HepG2 (cell line): ENCODE measurements around the gene DNASE2. TPM values are rescaled to one million over a fixed set of nuclear protein-coding genes. Genes with fewer than 3 reads are reported as not detected.

ENCODE experiments used
- AGO2 ChIP-seq: fragments of 200-400 bp; formaldehyde crosslinking; optimal IDR thresholded peaks from 2 replicates; pipeline ENCODE3; 2017; ENCODE audit warnings: mild to moderate bottlenecking, low read depth, low read length, moderate library complexity
- BCL6 ChIP-seq: IDR thresholded peaks from 2 replicates; pipeline ENCODE4 v1.6.1; 2016; ENCODE audit warnings: missing genetic modification reagents, missing compliant biosample characterization
- CAMTA2 ChIP-seq: sonication (generic); formaldehyde crosslinking; IDR thresholded peaks from 2 replicates; pipeline ENCODE4 v1.4.0; 2020; ENCODE audit warnings: mild to moderate bottlenecking, missing genetic modification reagents, borderline replicate concordance
- CCDC6 ChIP-seq: sonication (generic); formaldehyde crosslinking; IDR thresholded peaks from 2 replicates; pipeline ENCODE4 v1.8.1; 2022; ENCODE audit warnings: mild to moderate bottlenecking, missing genetic modification reagents, moderate library complexity
- HOXA9 ChIP-seq: sonication (generic); formaldehyde crosslinking; IDR thresholded peaks from 2 replicates; pipeline ENCODE4 v1.8.1; 2022; ENCODE audit warnings: missing genetic modification reagents, mild to moderate bottlenecking, moderate library complexity, borderline replicate concordance
- IKZF5 ChIP-seq: IDR thresholded peaks from 2 replicates; pipeline ENCODE4 v1.6.1; 2018; ENCODE audit warnings: missing genetic modification reagents, mild to moderate bottlenecking, missing compliant biosample characterization
- KDM2A ChIP-seq: sonication (generic); formaldehyde crosslinking; IDR thresholded peaks from 2 replicates; pipeline ENCODE4 v1.4.0; 2020; ENCODE audit warnings: low read depth, missing genetic modification reagents, borderline replicate concordance
- KLF6 ChIP-seq: IDR thresholded peaks from 2 replicates; pipeline ENCODE4 v1.8.0; 2016; ENCODE audit warnings: missing biosample characterization, missing genetic modification reagents
- NFYB ChIP-seq: sonication (generic); formaldehyde crosslinking; IDR thresholded peaks from 2 replicates; pipeline ENCODE4 v1.4.0; 2020; ENCODE audit warnings: missing genetic modification reagents
- PRDM15 ChIP-seq: sonication (generic); formaldehyde crosslinking; IDR thresholded peaks from 2 replicates; pipeline ENCODE4 v1.4.0; 2020; ENCODE audit warnings: missing genetic modification reagents
- RBAK ChIP-seq: sonication (generic); formaldehyde crosslinking; IDR thresholded peaks from 2 replicates; pipeline ENCODE4 v1.5.1; 2020; ENCODE audit warnings: mild to moderate bottlenecking, missing genetic modification reagents
- RNF2 ChIP-seq: fragments of 450-650 bp; conservative IDR thresholded peaks from 2 replicates; pipeline ENCODE4 v1.6.1; 2016; ENCODE audit warnings: low read depth
- SRSF4 ChIP-seq: fragments of 200-400 bp; formaldehyde crosslinking; IDR thresholded peaks from one replicate; pipeline ENCODE4 v1.6.1; 2018; ENCODE audit warnings: mild to moderate bottlenecking, low read depth, low read length, moderate library complexity; ENCODE audit not compliant: poor library complexity, severe bottlenecking
- SRY ChIP-seq: sonication (generic); formaldehyde crosslinking; IDR thresholded peaks from 2 replicates; pipeline ENCODE4 v1.8.0; 2022; ENCODE audit warnings: mild to moderate bottlenecking, missing genetic modification reagents
- TFDP2 ChIP-seq: sonication (generic); formaldehyde crosslinking; IDR thresholded peaks from 2 replicates; pipeline ENCODE4 v1.4.0; 2020; ENCODE audit warnings: missing genetic modification reagents
- THAP7 ChIP-seq: sonication (generic); formaldehyde crosslinking; IDR thresholded peaks from 2 replicates; pipeline ENCODE4 v1.8.1; 2023; ENCODE audit warnings: mild to moderate bottlenecking, missing genetic modification reagents
- ZNF12 ChIP-seq: sonication (generic); formaldehyde crosslinking; IDR thresholded peaks from 2 replicates; pipeline ENCODE4 v1.5.0; 2020; ENCODE audit warnings: missing genetic modification reagents
- ZNF138 ChIP-seq: sonication (generic); formaldehyde crosslinking; IDR thresholded peaks from 2 replicates; pipeline ENCODE4 v1.5.0; 2020; ENCODE audit warnings: mild to moderate bottlenecking, low read depth, missing genetic modification reagents
- ZNF205 ChIP-seq: IDR thresholded peaks from 2 replicates; pipeline ENCODE4 v1.6.1; 2018; ENCODE audit warnings: missing biosample characterization, missing genetic modification reagents
- ZNF337 ChIP-seq: sonication (generic); formaldehyde crosslinking; IDR thresholded peaks from 2 replicates; pipeline ENCODE4 v1.5.1; 2020; ENCODE audit warnings: missing genetic modification reagents, low read depth, mild to moderate bottlenecking, borderline replicate concordance
- ZNF761 ChIP-seq: sonication (generic); formaldehyde crosslinking; conservative IDR thresholded peaks from 2 replicates; pipeline ENCODE4 v1.4.0; 2020; ENCODE audit warnings: mild to moderate bottlenecking, missing genetic modification reagents
- ZNF782 ChIP-seq: sonication (generic); formaldehyde crosslinking; IDR thresholded peaks from 2 replicates; pipeline ENCODE4 v1.4.0; 2020; ENCODE audit warnings: missing genetic modification reagents, mild to moderate bottlenecking, borderline replicate concordance
- ZSCAN22 ChIP-seq: sonication (generic); formaldehyde crosslinking; IDR thresholded peaks from 2 replicates; pipeline ENCODE4 v1.4.0; 2020; ENCODE audit warnings: mild to moderate bottlenecking, missing genetic modification reagents
- polyA plus RNA-seq, 8 experiments: library from polyadenylated mRNA; depleted of rRNA in 3 of 8; stranded (reverse) in 7 of 8; unstranded in 1 of 8; fragments of >200 nt; fragmentation: Illumina TruSeq in 4 of 8; extraction: Trizol in 4 of 8; gene quantifications; 2 replicates each; pipeline versions ENCODE4 v1.2.1 to v1.2.3, GENCODE V29; 2011 to 2016; ENCODE audit warnings: low read depth in 4 of 8, missing spikeins in 1 of 8, mixed read lengths in 1 of 8; ENCODE audit not compliant: insufficient read depth in 1 of 8
- total RNA-seq, 5 experiments: library from RNA; depleted of rRNA; stranded (reverse); fragments of >200 nt; fragmentation: Illumina TruSeq; extraction: Trizol; gene quantifications; 2 replicates each; pipeline ENCODE4 v1.2.3, GENCODE V29; 2016; ENCODE audit warnings: low read depth in 1 of 5

DNASE2 gene
- total and polyA plus RNA-seq, 2 of the 13 experiments (the other 11 are each of a cell fraction or from before 2014, with no cell fraction given): 7.5 to 16.2 TPM

GRCh38 chr19:12890787-12891552 is 9.7 kb upstream of the DNASE2 start, which contains the start of gene GCDH (continued):
- 0 out of 2 replicates have a peak, but pooled peaks have one; percentile 41 for TF ChIP-seq ZNF12 (CRISPR knock-in tag)
- peak; percentile 35 for TF ChIP-seq AGO2
- peak; percentile 74; the same call in 1 of the 2 replicates for TF ChIP-seq THAP7
- TF ChIP-seq IKZF5 (CRISPR knock-in tag): 0 out of 2 replicates have a peak, but pooled peaks have one; percentile 37
- TF ChIP-seq SRY (CRISPR knock-in tag): 0 out of 2 replicates have a peak, but pooled peaks have one; percentile 50
- TF ChIP-seq BCL6 (CRISPR knock-in tag): peak; percentile 25; the same call in 1 of the 2 replicates
- TF ChIP-seq ZNF205 (CRISPR knock-in tag): no peak; the same call in 1 of the 2 replicates
- TF ChIP-seq KLF6 (CRISPR knock-in tag): no peak; the same call in 1 of the 2 replicates
- TF ChIP-seq ZNF138: peak; percentile 53; the same call in 1 of the 2 replicates
- no peak for TF ChIP-seq HOXA9 (CRISPR knock-in tag)
- no peak for TF ChIP-seq PRDM15 (CRISPR knock-in tag)
- TF ChIP-seq CCDC6 (CRISPR knock-in tag): no peak
- TF ChIP-seq SRSF4: no peak
- TF ChIP-seq ZNF782 (CRISPR knock-in tag): peak; percentile 48; the same call in 1 of the 2 replicates
- TF ChIP-seq RBAK: no peak
- peak; percentile 70; the same call in 1 of the 2 replicates for TF ChIP-seq KDM2A
- peak; percentile 27; the same call in 1 of the 2 replicates for TF ChIP-seq CAMTA2 (CRISPR knock-in tag)
- TF ChIP-seq ZNF337 (CRISPR knock-in tag): no peak
- TF ChIP-seq NFYB: peak; percentile 89
- TF ChIP-seq RNF2: peak; percentile 93
- TF ChIP-seq ZNF761 (CRISPR knock-in tag): peak; percentile 43; the same call in 1 of the 2 replicates
- peak; percentile 40; the same call in 1 of the 2 replicates for TF ChIP-seq TFDP2 (CRISPR knock-in tag)
- TF ChIP-seq ZSCAN22: no peak
